PC-3 (cell line): ENCODE results near the gene RXRB. TPM values are rescaled to one million over a fixed set of nuclear protein-coding genes. Genes with fewer than 3 reads are reported as not detected.

Source experiments
- ATAC-seq: fragments of 200-7000 bp; cut with Tn5 transposase; 2 replicates; pipeline ENCODE4 v1.9.1; 2020; ENCODE audit warnings: mild to moderate bottlenecking, moderate library complexity
- BruUV-seq: library from RNA; stranded (reverse); fragments of 400-500 nt; replicated peaks from 2 replicates; lab custom pipeline; 2021; lab: Mats Ljungman, UMichigan
- CTCF ChIA-PET: fragments of 300-600 bp; sonication (Branson Sonifier 250); formaldehyde crosslinking; loops from one replicate; lab custom pipeline; 2022; ENCODE audit warnings: antibody characterized with exemption; lab: Charles Lee
- POLR2A ChIA-PET: fragments of 300-600 bp; sonication (Branson Sonifier 250); formaldehyde crosslinking; loops from one replicate; lab custom pipeline; 2022; ENCODE audit warnings: antibody characterized with exemption; ENCODE audit not compliant: unreplicated experiment; lab: Charles Lee
- DNase-seq: peaks from one replicate; pipeline ENCODE4 v3.0.0-alpha.2; 2015
- H2AFZ ChIP-seq: fragments of 300-600 bp; sonication (generic); 2 replicates; pipeline ENCODE4 v1.6.0; 2016; ENCODE audit warnings: antibody characterized with exemption, low read length
- H3F3A ChIP-seq: fragments of 300-600 bp; sonication (generic); one replicate; pipeline ENCODE4 v1.6.0; 2017; ENCODE audit warnings: antibody characterized with exemption, low read length, control low read depth, mild to moderate bottlenecking; ENCODE audit not compliant: unreplicated experiment
- H3K27ac ChIP-seq: fragments of 300-600 bp; sonication (generic); 2 replicates; pipeline ENCODE4 v1.5.1; 2016; ENCODE audit warnings: mild to moderate bottlenecking, low read length
- H3K27me3 ChIP-seq: fragments of 300-600 bp; sonication (generic); 2 replicates; pipeline ENCODE4 v1.6.1; 2016; ENCODE audit warnings: low read length, mixed read lengths
- H3K36me3 ChIP-seq: fragments of 300-600 bp; sonication (generic); 2 replicates; pipeline ENCODE4 v1.6.1; 2016; ENCODE audit warnings: low read depth, mixed run types, low read length, mixed read lengths
- H3K4me1 ChIP-seq: fragments of 300-600 bp; sonication (generic); 2 replicates; pipeline ENCODE4 v1.5.1; 2016; ENCODE audit warnings: low read length; ENCODE audit not compliant: insufficient read depth
- H3K4me2 ChIP-seq: fragments of 300-600 bp; sonication (generic); 2 replicates; pipeline ENCODE4 v1.6.0; 2016; ENCODE audit warnings: low read length
- H3K4me3 ChIP-seq: fragments of 300-600 bp; sonication (generic); 2 replicates; pipeline ENCODE4 v1.5.1; 2016; ENCODE audit warnings: mild to moderate bottlenecking, low read length, mixed read lengths
- H3K79me2 ChIP-seq: fragments of 300-600 bp; sonication (generic); 2 replicates; pipeline ENCODE4 v1.6.1; 2017; ENCODE audit warnings: low read length, mixed read lengths
- H3K9ac ChIP-seq: fragments of 300-600 bp; sonication (generic); 2 replicates; pipeline ENCODE4 v1.6.0; 2016; ENCODE audit warnings: mild to moderate bottlenecking, low read length
- H3K9me2 ChIP-seq: fragments of 300-600 bp; sonication (generic); replicated peaks from 2 replicates; pipeline ENCODE4 v1.6.1; 2016; ENCODE audit warnings: mixed run types, low read length, mixed read lengths
- H3K9me3 ChIP-seq: fragments of 300-600 bp; sonication (generic); 2 replicates; pipeline ENCODE4 v1.6.1; 2016; ENCODE audit warnings: low read length, mixed read lengths
- H4K20me1 ChIP-seq: fragments of 300-600 bp; sonication (generic); 2 replicates; pipeline ENCODE4 v1.6.1; 2016; ENCODE audit warnings: low read length, mixed read lengths
- EZH2phosphoT487 ChIP-seq: fragments of 300-600 bp; sonication (generic); IDR thresholded peaks from 2 replicates; pipeline ENCODE4 v1.6.1; 2018; ENCODE audit warnings: mild to moderate bottlenecking, antibody characterized with exemption, low read length, borderline replicate concordance
- intact Hi-C: fragments of 100-400 bp; cut with micrococcal nuclease; formaldehyde crosslinking; loops from 2 replicates; pipeline ENCODE4 v1.9.0; 2023
- microRNA-seq: library from miRNA; unstranded; fragments of <30 nt; microRNA quantifications from one replicate; pipeline ENCODE4 v1.1.0, GENCODE V29; 2020; ENCODE audit not compliant: unreplicated experiment
- total RNA-seq: library from RNA; depleted of rRNA; stranded (reverse); fragments of >200 nt; gene quantifications from 2 replicates; pipeline ENCODE4 v1.2.3, GENCODE V29; 2014; rRNA removed
- TF ChIP-seq, protein P1 (sequence below): fragments of 300-600 bp; sonication (generic); conservative IDR thresholded peaks from 2 replicates; pipeline ENCODE4 v1.5.1; 2017; ENCODE audit warnings: antibody characterized with exemption, low read depth, mild to moderate bottlenecking, low read length

Gene RXRB
- total RNA-seq, 1 experiment from 2014 or later = 24.0 TPM

DNA sequence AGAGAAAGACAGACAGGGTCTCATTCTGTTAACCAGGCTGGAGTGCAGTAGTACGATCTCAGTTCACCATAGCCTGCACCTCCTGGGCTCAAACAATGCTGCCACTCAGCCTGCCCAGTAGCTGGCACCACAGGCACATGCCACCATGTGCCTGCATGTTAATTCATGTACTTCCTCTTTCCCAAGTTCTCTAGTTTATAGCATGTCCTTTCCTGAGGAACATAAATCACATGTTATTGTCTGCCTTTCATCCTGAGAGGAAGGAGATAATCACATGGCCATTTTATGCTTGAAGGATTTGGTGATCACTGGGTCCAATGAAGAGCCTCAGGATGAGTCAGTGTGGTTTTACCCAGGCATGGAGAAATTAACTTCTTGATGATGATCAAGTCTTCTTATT is 56.1 kb downstream of the RXRB start:
- Histone ChIP-seq H3K27me3 (peaks cover 43% of the 10 kb centered on the region), H3K27ac (no peak overlapping the region), H3K4me1 (no peaks in the 10 kb centered on the region), H3K9me3 (no peaks in the 10 kb centered on the region), H2AFZ (no peak overlapping the region), H3K36me3 (no peaks in the 10 kb centered on the region), H3K9ac (no peak overlapping the region), H3K4me2 (no peak overlapping the region), H3K79me2 (no peaks in the 10 kb centered on the region), H3F3A (no peaks in the 10 kb centered on the region), H3K4me3 (no peak overlapping the region), H3K9me2 (no peaks in the 10 kb centered on the region), H4K20me1 (no peaks in the 10 kb centered on the region)
- ChIA-PET CTCF (no interaction called here), POLR2A (no interaction called here)
- BruUV-seq = no TSS peak
- TF ChIP-seq EZH2phosphoT487 = no peak
- TF ChIP-seq, protein P1, sequence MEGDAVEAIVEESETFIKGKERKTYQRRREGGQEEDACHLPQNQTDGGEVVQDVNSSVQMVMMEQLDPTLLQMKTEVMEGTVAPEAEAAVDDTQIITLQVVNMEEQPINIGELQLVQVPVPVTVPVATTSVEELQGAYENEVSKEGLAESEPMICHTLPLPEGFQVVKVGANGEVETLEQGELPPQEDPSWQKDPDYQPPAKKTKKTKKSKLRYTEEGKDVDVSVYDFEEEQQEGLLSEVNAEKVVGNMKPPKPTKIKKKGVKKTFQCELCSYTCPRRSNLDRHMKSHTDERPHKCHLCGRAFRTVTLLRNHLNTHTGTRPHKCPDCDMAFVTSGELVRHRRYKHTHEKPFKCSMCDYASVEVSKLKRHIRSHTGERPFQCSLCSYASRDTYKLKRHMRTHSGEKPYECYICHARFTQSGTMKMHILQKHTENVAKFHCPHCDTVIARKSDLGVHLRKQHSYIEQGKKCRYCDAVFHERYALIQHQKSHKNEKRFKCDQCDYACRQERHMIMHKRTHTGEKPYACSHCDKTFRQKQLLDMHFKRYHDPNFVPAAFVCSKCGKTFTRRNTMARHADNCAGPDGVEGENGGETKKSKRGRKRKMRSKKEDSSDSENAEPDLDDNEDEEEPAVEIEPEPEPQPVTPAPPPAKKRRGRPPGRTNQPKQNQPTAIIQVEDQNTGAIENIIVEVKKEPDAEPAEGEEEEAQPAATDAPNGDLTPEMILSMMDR = no peak
- ATAC-seq (no peak), DNase-seq (no peak)
- intact Hi-C loops = loop anchor here (10.0 kb wide), 1 partner anchor 260 kb away; no protein-coding TSS in a partner anchor

Small RNA genes lying within 50 kb of the gene (microRNA-seq; reads per million reads assigned to microRNA genes)
- 3.0 reads per million, percentile 7 among the genes with 10 or more reads in this experiment for gene MIR219A1

Other genes starting within 250 kb of the RXRB start
- gene HLA-DMA, start 247.6 kb downstream of the RXRB start, total RNA-seq = 1.7 and 3.0 TPM in 2 replicates
- gene BRD2, start 232.1 kb downstream of the RXRB start, total RNA-seq = 171 and 192 TPM in 2 replicates
- not detected in 2 replicates for gene HLA-DOA, start 191.1 kb downstream of the RXRB start, total RNA-seq
- gene HLA-DPA1, start 127.0 kb downstream of the RXRB start, total RNA-seq = not detected in 2 replicates
- gene HLA-DPB1, start 124.7 kb downstream of the RXRB start, total RNA-seq = not detected in 2 replicates
- gene COL11A2, start 8.2 kb downstream of the RXRB start, total RNA-seq = 0.58 and 0.63 TPM in 2 replicates
- 128 and 149 TPM in 2 replicates for gene SLC39A7, start 202 bp upstream of the RXRB start, total RNA-seq
- 4.2 and 6.2 TPM in 2 replicates for gene HSD17B8, start 4.0 kb upstream of the RXRB start, total RNA-seq
- 23.3 and 37.5 TPM in 2 replicates for gene RING1, start 7.8 kb upstream of the RXRB start, total RNA-seq
- gene VPS52, start 71.2 kb upstream of the RXRB start, total RNA-seq = 33.7 and 39.9 TPM in 2 replicates
- gene RPS18, start 71.4 kb upstream of the RXRB start, total RNA-seq = 2,873 and 3,161 TPM in 2 replicates
- 7.9 and 8.4 TPM in 2 replicates for gene B3GALT4, start 76.5 kb upstream of the RXRB start, total RNA-seq
- gene WDR46, start 88.6 kb upstream of the RXRB start, total RNA-seq = 104 and 146 TPM in 2 replicates
- 153 and 181 TPM in 2 replicates for gene PFDN6, start 88.9 kb upstream of the RXRB start, total RNA-seq
- gene RGL2, start 98.3 kb upstream of the RXRB start, total RNA-seq = 34.9 and 37.0 TPM in 2 replicates
- 67.2 and 77.8 TPM in 2 replicates for gene TAPBP, start 113.4 kb upstream of the RXRB start, total RNA-seq
- gene ZBTB22, start 117.1 kb upstream of the RXRB start, total RNA-seq = 18.8 and 19.8 TPM in 2 replicates
- gene DAXX, start 122.3 kb upstream of the RXRB start, total RNA-seq = 35.1 and 40.3 TPM in 2 replicates
- gene KIFC1, start 191.2 kb upstream of the RXRB start, total RNA-seq = 60.6 and 66.7 TPM in 2 replicates
- 36.6 and 40.3 TPM in 2 replicates for gene PHF1, start 210.3 kb upstream of the RXRB start, total RNA-seq
- 227 and 242 TPM in 2 replicates for gene CUTA, start 217.4 kb upstream of the RXRB start, total RNA-seq
- 1.9 and 2.9 TPM in 2 replicates for gene SYNGAP1, start 219.4 kb upstream of the RXRB start, total RNA-seq